ELF-1 (cell line): ENCODE measurements around the gene DDO.

Experiments
- DNase-seq: peaks from one replicate; pipeline ENCODE4 v3.0.0-alpha.2; 2016; ENCODE audit warnings: low read depth, low spot score

Gene DDO, protein sequence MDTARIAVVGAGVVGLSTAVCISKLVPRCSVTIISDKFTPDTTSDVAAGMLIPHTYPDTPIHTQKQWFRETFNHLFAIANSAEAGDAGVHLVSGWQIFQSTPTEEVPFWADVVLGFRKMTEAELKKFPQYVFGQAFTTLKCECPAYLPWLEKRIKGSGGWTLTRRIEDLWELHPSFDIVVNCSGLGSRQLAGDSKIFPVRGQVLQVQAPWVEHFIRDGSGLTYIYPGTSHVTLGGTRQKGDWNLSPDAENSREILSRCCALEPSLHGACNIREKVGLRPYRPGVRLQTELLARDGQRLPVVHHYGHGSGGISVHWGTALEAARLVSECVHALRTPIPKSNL

DNA sequence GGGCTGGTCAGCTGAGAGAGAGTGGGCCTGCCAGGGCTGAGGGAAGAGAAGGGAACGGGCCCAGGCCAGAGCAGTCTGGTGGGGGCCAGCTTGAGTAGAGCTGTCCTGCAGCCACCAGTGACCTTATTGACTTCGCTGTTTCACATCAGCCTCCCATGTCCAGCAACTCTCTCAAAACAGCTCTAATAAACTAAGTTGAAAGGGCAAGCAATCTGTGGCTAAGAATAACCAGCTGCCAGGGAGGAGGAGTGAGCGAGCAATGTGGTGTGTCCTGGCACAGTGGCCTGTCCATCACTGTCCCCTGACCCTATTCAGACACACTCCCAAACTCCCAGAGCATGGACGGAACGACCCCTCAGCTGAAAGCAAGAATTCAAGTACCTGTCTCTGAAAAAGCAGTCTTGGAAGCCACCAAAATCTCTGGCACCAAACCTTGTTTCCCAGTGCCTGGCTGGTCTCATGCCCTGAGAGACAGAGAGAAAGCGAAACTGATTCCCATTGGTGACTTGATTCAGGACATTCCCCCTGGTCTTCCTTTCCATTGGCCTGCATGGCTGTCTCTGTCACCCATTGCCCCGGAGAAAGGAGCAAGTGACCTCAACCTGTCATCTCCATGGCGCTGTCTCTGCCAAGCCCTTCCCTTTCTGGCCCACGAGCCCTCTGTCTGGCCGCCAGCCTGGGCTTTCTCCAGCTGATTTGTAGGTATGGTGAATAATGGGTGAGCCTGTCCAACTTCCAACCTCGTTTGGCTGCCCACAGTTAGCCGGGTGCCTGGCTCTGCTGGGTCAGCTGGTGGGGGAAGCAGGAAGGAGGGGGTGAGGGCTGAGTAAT, at the start of gene DDO:
Gene DDO (minus strand): TSS at position 490 of the 831 bp plus-strand sequence. CDS start 2,113 bp downstream, outside the sequence.
- no peak for DNase-seq

DNA sequence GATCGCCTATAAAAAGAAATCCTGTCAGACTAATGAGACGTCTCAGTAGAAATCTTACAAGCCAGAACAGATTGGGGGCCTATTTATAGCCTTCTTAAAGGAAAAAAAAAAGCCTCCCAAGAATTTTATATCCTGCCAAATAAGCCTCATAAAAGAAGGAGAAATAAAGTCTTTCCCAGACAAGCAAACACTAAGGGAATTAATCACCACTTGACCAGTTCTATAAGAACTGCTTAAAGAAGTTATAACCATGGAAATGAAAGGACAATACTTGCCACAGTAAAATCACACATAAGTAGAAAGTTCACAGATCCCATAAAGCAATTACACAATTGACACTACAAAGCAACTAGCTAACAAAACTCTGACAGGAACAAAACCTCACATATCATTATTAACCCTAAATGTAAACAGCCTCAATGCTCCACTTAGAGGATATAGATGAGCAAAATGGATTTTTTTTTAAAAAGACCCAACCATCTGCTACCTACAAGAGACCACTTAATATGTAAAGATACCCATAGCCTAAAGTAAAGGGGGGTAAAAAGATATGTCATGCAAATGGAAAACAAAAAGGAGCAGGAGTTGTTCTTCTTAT, 47.6 kb upstream of the DDO start:
- DNase-seq = no peak

DNA sequence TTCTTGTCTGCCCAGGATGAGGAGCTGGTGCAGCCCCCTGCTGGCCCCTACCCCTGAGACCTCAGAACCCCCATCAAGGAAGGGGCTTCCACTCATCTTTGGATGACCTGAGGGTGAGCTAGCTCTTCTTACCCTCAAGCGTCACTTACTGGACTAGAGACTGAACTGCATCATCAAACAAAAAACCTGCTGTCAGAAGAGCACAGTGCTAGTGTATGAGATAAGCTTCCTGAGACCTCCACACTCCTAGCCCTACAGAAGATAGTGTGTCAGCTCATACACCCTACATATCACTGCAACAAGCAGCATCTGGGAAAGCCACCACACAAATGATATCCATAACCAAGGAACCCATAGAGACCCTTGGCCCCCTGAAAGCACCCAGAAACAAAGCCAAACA, 46.0 kb upstream of the DDO start:
- no peak for DNase-seq

DNA sequence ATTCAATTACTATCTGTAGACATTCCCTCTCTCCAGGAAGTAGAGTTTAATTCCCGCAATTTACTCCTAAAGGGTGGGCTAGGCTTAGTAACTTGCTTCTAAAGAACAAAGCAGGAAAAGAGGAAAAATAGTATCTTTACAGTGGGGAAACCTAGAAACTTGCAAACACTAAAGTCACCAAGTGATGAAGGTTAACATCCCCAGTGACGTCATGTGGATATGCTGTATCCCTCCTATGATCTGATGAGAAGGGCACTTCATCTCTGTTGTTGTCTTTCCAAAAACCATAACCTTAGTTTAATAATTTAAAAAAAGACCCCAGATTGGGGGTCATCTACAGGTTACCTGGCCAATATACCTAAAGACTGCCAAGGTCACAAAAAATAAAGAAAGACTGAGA, 43.8 kb upstream of the DDO start:
- DNase-seq = no peak

DNA sequence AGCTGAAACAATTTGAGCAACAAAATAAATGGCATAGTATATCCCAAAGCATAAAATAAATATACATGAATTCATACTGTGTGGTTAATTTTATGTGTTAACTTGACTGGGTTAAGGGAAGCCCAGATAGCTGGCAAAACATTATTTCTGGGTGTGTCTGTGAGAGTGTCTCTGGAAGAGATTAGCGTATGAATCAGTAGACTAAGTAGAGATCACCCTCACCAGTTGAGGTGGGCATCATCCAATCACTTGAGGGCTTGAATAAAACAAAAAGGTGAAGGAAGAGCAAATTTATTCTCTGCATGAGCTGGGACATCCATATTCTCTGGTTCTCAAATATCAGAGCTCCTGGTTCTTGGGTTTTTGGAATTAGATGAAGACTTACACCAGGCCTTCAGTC, 43.1 kb upstream of the DDO start:
- DNase-seq = no peak

DNA sequence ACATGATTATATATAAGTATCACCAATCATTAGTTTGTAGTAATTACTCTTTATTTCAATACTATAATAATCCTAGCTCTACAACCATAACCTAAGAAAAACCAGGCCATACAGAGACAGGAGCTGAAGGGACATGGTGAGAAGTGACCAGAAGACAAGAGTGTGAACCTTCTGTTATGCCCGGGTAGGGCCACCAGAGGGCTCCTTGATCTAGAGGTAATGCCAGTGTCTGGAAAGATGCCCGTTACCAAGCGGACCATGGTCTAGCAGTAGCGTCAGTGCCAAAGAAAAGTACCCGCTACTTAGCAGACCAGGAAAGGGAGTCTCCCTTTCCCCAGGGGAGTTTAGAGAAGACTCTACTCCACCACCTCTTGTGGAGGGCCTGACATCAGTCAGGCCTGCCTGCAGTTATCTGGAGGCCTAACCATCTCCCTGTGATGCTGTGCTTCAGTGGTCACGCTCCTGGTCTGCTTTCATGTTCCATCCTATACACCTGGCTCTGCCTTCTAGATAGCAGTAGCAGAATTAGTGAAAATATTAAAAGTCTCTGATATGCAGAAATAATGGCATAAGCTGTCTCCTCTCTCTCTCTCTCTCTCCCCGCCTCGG, 42.3 kb upstream of the DDO start:
- DNase-seq = peak; percentile 21

DNA sequence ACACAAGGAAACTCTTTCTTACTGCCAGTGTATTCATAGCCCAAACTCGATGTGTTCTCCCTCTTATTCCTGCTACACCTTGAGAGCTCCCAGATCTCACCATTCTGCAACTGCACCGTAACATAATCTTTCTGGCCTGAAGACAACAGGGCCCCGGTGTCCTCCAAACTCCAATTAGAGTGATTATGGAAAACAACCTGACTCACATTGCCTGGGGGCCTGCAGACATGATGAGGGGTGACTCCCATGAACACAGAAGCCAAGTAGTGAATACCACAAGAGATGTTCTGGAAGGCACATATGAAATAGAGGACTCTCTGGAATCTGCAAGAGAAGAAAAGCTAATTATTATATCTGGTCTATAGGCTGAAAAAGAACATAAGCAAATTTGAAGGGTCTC, 41.3 kb upstream of the DDO start:
- no peak for DNase-seq

DNA sequence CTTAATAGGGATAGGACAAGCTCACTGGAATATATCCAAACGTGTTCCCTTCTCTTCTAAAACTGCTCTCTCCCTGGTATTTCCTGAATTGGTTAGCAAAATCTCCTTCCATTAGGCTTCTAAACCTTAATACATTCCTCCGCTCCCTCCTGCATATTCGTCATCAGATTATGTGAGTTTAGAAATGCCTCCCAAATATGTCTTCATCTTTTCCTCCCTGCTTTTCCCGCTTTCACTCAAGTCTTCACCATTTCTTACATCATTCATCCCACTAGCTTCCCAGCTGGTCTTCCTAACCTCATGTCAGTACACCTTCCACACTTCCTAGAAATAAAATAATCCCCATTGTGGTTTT, 34.1 kb upstream of the DDO start:
- DNase-seq = no peak

DNA sequence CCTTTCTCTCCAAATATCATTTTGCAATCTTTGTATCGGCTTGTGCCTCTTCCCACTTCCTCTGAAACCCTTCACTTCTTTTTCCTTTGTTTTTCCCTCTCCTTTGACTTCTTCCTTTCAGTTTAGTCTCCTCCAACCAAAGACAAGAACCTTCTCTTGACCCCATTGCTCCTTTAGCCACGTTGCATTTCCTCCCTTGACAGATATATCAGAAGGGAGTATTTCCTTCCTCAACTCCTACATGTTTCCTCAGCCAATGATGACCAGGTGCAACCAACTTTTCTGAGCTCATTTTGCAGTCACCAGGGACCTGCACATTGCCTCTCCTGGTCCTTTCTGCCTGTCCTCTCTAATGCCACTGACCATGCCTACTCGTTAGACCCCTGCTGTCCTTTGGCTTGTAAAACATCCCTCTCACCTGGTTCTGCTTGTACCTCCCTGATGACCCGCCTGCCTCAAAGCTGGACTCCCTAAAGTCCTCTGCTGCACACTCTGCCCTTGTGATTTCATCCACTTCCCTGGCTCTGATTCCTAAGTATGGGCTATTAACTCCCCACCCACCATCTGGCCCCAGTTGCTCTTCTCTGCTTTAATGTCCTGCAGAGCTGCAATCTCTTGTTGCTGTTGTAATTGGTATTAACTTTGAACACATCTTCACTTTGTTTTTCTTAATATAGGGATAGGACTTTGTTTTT, 33.6 kb upstream of the DDO start:
- no peak for DNase-seq

DNA sequence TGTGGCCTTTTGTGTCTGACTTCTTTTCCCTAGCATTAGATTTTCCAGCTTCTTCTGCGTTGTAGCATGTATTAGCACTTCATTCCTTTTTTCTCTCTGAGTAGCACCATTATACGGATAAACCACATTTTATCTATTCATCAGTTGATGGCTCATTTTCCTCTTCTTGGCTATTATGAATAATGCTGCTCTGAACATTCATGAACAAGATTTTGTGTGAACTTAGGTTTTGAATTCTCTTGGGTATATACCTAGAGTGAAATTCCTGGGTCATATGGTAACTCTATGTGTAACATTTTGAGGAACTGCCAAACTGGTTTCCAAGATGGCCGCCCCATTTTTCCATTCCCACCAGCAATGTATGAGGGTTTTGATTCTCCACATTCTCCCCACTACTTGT, 32.4 kb upstream of the DDO start:
- no peak for DNase-seq

DNA sequence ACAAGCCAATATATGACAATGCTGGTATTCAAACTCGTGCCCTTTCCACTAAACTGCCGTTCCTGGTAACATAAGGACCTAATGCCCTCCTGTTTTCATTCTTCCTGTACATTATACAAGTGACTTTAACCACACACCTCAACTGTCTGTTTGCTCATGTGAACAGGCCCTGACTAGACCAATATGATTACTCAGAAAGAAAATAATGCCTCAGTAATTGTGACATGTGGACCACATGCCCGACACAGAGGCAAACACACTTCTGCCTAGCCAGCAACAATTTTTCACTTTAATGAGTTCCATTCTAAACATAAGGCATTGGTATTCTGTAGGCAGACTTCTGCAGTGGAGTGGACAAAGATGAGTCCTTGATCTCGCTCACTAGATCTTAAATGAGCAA, 31.0 kb upstream of the DDO start:
- no peak for DNase-seq

DNA sequence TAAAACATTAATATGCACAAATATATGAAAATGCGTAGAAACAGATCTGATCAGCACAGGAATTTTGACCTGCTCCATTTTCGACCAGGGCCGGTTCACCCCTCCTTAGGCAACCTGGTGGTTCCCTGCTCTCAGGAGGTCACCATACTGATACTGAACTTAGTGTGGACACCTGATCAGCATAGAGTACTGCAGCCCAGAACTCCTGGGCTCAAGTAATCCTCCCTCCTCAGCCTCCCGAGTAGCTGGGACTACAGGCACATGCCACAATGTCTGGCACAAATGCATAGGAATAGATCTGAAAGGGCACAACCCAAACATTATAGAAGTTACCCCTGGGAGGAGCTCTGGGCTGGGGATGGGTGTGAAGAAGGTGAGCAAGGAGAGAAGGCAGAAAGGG, 24.7 kb upstream of the DDO start:
- no peak for DNase-seq

DNA sequence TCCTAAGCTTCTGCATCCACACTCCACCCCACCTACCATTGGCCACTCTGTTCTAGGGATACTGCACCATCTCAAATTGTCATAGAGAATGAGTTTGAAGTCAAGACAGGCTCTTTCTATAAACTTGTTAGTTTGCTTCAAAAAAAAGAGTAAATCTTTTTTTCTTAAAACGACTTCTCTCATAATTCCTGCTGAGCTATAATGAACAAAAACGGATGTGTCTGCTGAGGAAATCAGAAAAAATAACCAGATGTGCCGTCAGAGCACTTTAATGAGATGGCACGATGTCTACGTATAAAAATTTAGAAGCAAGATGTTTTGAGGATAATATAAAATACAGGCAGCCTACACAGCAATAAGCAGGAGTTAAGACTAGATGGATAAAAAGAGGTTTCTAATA, 24.0 kb upstream of the DDO start:
- no peak for DNase-seq

DNA sequence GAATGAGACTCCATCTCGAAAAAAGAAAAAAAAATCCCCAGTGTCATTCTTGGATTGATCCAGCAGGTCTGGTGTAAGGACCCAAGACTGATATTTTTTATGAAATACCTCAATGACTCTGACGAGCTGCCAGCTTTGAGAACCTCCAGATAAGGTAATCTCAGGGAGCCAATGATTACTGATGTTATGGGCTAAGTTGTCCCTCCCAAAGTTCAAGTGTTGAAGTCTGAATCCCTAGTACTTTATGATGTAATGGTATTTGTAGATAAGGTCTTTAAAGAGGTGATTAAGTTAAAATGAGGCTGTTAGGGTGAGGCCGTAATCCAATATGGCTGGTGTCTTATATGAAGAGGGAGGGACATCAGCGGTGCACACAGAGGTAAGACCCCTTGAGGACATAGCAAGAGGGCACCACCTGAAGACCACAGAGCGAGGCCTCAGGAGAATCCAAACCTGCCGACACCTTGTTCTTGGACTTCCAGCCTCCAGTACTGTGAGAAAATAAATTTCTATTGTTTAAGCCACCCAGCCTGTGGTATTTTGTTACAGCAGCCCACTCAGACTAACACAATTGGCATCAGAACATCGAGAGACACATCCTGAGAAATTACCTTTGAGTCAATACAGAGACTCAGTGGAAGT, 19.7 kb upstream of the DDO start:
- no peak for DNase-seq

DNA sequence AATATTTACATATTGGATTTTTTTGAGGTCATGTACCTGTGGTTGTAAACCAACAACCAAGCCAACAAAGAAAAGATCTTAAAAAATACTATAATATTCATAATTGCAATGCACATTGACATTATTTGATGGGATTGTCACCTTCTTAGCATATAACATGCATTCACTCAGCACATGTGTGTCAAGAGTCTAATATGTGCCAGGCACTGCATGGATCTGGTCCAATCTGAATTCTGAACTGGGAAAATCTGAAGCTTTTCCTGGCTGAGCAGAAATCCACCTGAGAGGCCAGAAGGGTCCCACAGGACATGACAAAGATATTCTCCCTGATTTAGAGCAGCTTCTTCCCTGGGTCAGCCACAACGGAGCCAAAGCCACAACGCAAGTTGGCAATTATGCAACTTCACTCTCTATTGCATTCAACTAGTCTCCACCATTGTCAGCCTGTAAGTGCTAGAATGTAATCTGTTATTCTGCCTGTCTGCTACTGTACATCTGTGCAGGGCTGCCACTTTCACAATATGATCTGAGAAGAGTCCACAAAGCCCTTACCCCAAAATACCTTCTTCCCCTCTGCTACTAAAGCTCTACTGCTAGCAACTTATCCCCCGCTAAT, 17.0 kb upstream of the DDO start:
- no peak for DNase-seq

DNA sequence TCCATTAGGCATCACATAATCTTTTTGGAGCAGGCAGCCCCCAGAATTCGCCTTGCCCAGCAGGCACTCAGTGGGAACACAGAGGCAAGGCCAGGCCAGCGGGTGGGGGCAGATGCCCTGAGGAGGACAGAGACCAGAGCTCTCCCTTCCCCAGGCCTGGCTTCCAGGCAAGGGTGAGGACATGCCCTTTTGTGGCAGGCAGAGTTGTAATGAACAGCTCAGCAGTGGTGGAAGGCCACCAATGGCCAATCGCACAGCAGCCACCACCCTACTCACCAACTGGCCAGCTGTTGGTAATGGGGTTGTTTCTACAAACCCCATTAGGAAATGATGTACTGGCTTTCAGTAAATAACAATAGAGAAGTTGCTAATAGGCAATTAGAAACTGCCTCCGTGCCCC, 15.4 kb upstream of the DDO start:
- DNase-seq = no peak

DNA sequence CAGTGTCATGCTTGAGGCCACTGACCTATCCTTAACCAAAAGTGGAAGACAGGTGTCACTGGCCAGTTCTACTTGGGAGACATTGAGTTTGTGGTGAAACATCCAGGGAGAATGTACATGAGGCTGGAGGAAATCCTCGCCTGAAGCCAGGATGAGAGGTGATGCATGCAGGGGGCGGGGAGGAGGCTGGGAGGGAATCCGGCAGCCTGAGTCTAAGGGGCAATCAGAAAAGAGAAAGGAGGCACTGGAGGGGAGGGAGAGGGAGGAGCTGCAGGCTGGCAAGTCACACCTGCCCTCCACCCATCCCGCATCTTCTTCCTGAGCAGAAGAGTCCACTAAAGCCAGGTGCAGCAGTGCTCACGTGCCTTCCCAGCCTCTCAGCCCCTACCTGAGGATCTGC, 14.9 kb upstream of the DDO start:
- peak; percentile 17 for DNase-seq

DNA sequence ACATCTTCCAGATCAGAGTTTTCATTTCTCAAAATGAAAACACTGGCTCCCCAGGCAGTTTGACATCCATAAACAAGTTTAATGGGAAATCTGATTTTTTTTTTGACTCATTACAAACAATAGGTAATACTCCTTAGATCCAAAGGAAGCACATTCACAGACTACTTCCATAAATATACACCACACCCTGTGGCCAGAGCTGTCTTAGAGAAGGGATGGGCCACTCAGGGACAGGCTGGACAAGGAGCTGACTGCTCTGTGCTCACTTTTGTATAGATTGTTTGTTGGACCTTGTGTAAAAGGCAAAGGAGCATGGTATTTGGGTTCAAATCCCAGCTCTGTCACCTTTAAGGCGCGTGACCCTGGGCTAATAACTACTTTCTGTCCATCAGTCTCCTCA, 12.8 kb upstream of the DDO start:
- no peak for DNase-seq

DNA sequence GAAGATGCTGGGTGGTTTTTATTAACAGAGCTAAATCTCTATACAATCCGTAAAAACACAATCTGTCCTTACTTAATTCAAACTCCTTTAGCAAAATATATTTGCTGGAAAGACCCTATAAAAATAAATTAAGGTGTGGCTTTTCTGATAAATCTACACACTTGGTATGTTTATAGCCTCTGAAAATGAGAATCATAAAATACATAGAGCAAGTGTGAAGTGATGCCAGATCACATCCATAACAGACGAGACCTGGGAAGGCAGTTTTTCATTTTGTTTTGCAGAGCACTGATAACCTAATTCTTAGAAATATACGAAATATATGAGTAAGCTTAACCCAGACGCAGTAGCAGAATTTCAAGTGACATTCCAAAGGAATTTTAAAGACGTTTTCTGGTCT, 10.4 kb upstream of the DDO start:
- no peak for DNase-seq

DNA sequence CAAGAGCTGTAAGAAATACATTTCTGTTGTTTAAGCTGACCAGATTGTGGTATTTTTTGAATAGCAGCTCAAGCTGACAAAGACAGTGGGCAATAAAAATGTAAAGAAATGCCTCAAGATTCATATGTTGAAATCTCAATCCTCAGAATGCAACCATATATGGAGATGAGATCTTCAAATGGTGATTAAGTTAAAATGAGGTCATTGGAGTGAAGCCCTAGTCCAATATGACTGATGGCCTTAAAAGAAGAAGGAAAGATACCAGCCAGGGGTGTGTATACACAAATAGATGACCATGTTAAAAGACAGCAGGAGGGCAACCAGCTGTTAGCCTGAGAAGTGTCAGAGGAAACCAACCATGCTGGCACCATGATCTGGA, 7.1 kb upstream of the DDO start:
- DNase-seq = no peak
